ENCODE measurements around the gene IGF1R. TPM values are rescaled to one million over a fixed set of nuclear protein-coding genes. Genes with fewer than 3 reads are reported as not detected.

Gene IGF1R
- total and polyA plus RNA-seq, 2 donors (not counting 3 experiments of a cell fraction or from before 2014, with no cell fraction given), result 16.1 to 59.1 TPM

DNA sequence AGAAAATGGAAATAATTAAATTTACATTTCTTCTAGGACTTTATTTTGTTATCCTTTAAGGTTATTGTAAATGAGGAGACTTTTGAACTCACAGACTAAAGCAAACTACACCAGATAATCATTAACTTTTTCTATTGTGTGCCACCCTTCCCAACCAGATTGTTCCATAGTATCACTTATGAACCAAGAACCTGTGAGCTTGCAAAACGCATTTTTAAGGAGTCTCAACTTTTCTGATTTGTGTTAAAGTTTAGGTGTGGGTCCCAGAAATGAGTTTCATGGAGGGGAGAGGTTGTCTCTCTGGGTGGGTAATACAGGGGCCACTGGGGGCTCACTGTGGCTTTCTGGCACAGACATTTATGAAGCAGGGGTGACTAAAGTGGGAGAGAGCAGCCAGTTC lies 75.7 kb downstream of the IGF1R start:
- CTCF ChIA-PET, result interaction anchor here (1.2 kb wide), 1 partner anchor 66 kb away, joined by 4 read pairs; no protein-coding TSS in a partner anchor
- no peak for FAIRE-seq
- H3K4me1 ChIP-seq (ENCODE audit: control insufficient read depth, extremely low read depth, insufficient read depth, low read length), result peaks cover 21% of the 10 kb centered on the region

More for the DNA sequence above, 75.7 kb downstream of the IGF1R start:
- no TSS peak for BruUV-seq (replicated peaks)
- H4K20me1 ChIP-seq (replicated peaks; ENCODE audit: control insufficient read depth, extremely low read depth, insufficient read depth, low read length), result no peaks in the 10 kb centered on the region
- no peak overlapping the region for H3K27ac ChIP-seq (ENCODE audit: insufficient read depth, low read depth, low read length)
- no peaks in the 10 kb centered on the region for H3K27me3 ChIP-seq (ENCODE audit: control insufficient read depth in 2 of 2, insufficient read depth in 2 of 2, low read length in 2 of 2)
- no peak overlapping the region for H2AFZ ChIP-seq (ENCODE audit: low read depth, low read length)
- TF ChIP-seq POLR2AphosphoS5 (IDR thresholded peaks at IDR 0.05; ENCODE audit: insufficient read depth, low read depth, low read length) (no peak), EZH2 (IDR thresholded peaks at IDR 0.05; ENCODE audit: borderline replicate concordance, low read depth, low read length, severe bottlenecking) (no peak), JUN (IDR thresholded peaks at IDR 0.05; ENCODE audit: borderline replicate concordance, insufficient read depth, insufficient read length, low read depth) (no peak), MYC (IDR thresholded peaks at IDR 0.05; ENCODE audit: low read depth, low read length) (no peak), FOS (IDR thresholded peaks at IDR 0.05; ENCODE audit: borderline replicate concordance, insufficient read depth, low read length) (no peak), GATA2 (IDR thresholded peaks at IDR 0.05; ENCODE audit: insufficient read depth, insufficient read length, low read depth, low read length) (no peak), POLR2A (IDR thresholded peaks at IDR 0.05; ENCODE audit: low read depth, low read length) (no peak)
- TF ChIP-seq, protein P1, sequence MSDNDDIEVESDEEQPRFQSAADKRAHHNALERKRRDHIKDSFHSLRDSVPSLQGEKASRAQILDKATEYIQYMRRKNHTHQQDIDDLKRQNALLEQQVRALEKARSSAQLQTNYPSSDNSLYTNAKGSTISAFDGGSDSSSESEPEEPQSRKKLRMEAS (IDR thresholded peaks at IDR 0.05; ENCODE audit: insufficient read depth, insufficient read length), result no peak
- TF ChIP-seq, protein P2, sequence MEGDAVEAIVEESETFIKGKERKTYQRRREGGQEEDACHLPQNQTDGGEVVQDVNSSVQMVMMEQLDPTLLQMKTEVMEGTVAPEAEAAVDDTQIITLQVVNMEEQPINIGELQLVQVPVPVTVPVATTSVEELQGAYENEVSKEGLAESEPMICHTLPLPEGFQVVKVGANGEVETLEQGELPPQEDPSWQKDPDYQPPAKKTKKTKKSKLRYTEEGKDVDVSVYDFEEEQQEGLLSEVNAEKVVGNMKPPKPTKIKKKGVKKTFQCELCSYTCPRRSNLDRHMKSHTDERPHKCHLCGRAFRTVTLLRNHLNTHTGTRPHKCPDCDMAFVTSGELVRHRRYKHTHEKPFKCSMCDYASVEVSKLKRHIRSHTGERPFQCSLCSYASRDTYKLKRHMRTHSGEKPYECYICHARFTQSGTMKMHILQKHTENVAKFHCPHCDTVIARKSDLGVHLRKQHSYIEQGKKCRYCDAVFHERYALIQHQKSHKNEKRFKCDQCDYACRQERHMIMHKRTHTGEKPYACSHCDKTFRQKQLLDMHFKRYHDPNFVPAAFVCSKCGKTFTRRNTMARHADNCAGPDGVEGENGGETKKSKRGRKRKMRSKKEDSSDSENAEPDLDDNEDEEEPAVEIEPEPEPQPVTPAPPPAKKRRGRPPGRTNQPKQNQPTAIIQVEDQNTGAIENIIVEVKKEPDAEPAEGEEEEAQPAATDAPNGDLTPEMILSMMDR (IDR thresholded peaks at IDR 0.05; ENCODE audit: extremely low read depth in 1 of 2, insufficient read depth in 1 of 2, low read depth in 1 of 2, low read length in 2 of 2), result no peak
- no peaks in the 10 kb centered on the region for H3K9me3 ChIP-seq (replicated peaks; ENCODE audit: control insufficient read depth, insufficient read depth, low read length)
- POLR2A ChIA-PET, result no interaction called here
- dilution Hi-C loops (cut with MboI; ENCODE audit: extremely low pct_ligation_motif_present, low sequenced_read_pairs) (no loop called here), intact Hi-C loops (cut with micrococcal nuclease) (no loop called here)
- DNase-seq (ENCODE audit: low read depth, low spot score), result no peak
- H3K36me3 ChIP-seq (ENCODE audit: control insufficient read depth in 2 of 2, extremely low read depth in 1 of 2, insufficient read depth in 2 of 2, low read length in 2 of 2), result no peaks in the 10 kb centered on the region
- peaks cover 38% of the 10 kb centered on the region for H3K79me2 ChIP-seq (ENCODE audit: control insufficient read depth, insufficient read depth, low read length)
- no peaks in the 10 kb centered on the region for H3K9me1 ChIP-seq (replicated peaks; ENCODE audit: control insufficient read depth, extremely low read depth, insufficient read depth, low read length)
- H3K9ac ChIP-seq (replicated peaks; ENCODE audit: extremely low read depth, insufficient read depth, low read length), result no peak overlapping the region
- no peak overlapping the region for H3K4me3 ChIP-seq (replicated peaks in 1 of 3; ENCODE audit: insufficient read depth in 1 of 3, low read depth in 1 of 3, low read length in 3 of 3)
- H3K4me2 ChIP-seq (ENCODE audit: insufficient read depth, low read length), result no peak overlapping the region
